ENCODE results near the gene EPHA7. TPM values are rescaled to one million over a fixed set of nuclear protein-coding genes. Genes with fewer than 3 reads are reported as not detected.

Gene EPHA7
- total RNA-seq, 1 donor from 2014 or later: 0.40 TPM

GRCh38 chr6:93294879-93295278, 124.5 kb downstream of the EPHA7 start:
- TF ChIP-seq, protein P1, sequence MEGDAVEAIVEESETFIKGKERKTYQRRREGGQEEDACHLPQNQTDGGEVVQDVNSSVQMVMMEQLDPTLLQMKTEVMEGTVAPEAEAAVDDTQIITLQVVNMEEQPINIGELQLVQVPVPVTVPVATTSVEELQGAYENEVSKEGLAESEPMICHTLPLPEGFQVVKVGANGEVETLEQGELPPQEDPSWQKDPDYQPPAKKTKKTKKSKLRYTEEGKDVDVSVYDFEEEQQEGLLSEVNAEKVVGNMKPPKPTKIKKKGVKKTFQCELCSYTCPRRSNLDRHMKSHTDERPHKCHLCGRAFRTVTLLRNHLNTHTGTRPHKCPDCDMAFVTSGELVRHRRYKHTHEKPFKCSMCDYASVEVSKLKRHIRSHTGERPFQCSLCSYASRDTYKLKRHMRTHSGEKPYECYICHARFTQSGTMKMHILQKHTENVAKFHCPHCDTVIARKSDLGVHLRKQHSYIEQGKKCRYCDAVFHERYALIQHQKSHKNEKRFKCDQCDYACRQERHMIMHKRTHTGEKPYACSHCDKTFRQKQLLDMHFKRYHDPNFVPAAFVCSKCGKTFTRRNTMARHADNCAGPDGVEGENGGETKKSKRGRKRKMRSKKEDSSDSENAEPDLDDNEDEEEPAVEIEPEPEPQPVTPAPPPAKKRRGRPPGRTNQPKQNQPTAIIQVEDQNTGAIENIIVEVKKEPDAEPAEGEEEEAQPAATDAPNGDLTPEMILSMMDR (conservative IDR thresholded peaks at IDR 0.05; ENCODE audit: low read depth, low read length): no peak
- DNase-seq (ENCODE audit: low read depth): no peak
- H3K4me3 ChIP-seq (ENCODE audit: low read depth, low read length): no peak overlapping the region

DNA sequence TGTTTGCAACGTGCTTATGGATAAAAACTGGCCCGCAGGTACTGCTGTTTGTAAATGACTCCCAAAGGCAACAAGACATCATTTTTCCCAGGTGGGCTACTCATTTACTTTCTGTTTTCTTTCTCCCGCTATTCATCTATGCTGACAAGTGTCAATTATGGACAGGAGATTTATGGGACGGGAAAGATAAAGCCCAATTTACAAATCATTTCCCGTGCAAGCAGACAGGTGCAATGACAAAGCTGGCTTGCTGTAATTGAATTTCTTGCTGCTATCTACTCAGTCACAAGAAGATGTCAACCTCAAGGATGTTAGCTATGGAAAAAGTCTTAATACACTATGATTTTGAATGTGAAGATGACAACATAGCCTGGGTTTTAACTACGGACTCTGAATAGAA, 125.5 kb downstream of the EPHA7 start:
- H3K4me3 ChIP-seq (ENCODE audit: low read depth, low read length): no peak overlapping the region
- TF ChIP-seq, protein P1 (conservative IDR thresholded peaks at IDR 0.05; ENCODE audit: low read depth, low read length): no peak
- no peak for DNase-seq (ENCODE audit: low read depth)

DNA sequence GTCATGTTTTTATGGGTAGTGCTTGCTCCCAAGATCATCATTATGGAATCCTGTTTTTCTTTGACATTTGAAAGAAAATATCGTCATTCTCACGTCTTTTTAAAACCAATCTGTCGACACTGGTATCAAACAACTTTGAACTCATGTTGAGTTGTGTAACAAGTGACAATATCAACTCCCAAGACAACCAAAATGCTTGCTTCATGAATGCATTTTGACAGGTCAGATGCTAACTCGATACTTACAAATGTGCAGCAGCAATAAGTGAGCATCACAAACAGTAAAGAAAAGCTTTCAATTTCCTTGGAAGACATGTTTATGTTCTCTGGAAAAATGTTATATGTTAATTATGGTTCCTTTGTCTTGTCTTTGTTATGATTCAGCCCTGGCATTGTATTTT, 125.9 kb downstream of the EPHA7 start:
- TF ChIP-seq, protein P1 (conservative IDR thresholded peaks at IDR 0.05; ENCODE audit: low read depth, low read length): no peak
- H3K4me3 ChIP-seq (ENCODE audit: low read depth, low read length): no peak overlapping the region
- no peak for DNase-seq (ENCODE audit: low read depth)

DNA sequence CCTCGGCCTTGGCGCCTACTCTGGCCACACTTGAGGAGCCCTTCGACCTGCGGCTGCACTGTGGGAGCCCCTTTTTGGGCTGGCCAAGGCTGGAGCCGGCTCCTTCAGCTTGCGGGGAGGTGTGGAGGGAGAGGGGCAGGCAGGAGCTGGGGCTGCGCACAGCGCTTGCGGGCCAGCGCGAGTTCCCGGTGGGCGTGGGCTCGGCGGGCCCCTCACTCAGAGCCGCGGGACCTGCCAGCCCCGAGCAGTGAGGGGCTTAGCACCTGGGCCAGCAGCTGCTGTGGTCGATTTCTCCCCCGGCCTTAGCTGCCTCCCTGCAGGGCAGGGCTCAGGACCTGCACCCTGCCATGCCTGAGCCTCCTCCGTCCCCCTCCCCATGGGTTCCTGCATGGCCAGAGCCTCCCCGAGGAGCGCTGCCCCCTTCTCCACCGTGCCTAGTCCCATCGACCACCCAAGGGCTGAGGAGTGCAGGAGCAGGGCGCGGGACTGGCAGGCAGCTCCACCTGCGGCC, 136.8 kb downstream of the EPHA7 start:
- H3K4me3 ChIP-seq (ENCODE audit: low read depth, low read length): no peak overlapping the region
- TF ChIP-seq, protein P1 (conservative IDR thresholded peaks at IDR 0.05; ENCODE audit: low read depth, low read length): no peak
- DNase-seq (ENCODE audit: low read depth): no peak

DNA sequence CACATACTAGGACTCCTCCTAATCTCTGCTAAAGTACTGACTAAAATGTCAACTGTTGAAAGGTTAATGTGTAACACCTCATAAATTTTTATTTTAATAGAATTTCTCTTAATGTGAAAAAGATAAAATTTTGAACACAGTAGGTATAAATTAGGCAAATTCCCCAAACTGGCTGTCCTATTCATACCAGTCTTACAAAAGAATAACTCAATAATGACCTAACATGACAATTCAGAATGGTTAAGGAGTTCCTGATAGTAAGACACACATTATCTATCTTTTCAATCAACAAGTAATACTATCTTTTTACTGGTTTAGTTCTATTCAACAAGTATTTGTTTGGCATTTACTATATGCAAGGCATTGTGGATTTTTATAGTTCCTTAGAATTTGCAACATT, 141.1 kb downstream of the EPHA7 start:
- TF ChIP-seq, protein P1 (conservative IDR thresholded peaks at IDR 0.05; ENCODE audit: low read depth, low read length): no peak
- no peak overlapping the region for H3K4me3 ChIP-seq (ENCODE audit: low read depth, low read length)
- no peak for DNase-seq (ENCODE audit: low read depth)

DNA sequence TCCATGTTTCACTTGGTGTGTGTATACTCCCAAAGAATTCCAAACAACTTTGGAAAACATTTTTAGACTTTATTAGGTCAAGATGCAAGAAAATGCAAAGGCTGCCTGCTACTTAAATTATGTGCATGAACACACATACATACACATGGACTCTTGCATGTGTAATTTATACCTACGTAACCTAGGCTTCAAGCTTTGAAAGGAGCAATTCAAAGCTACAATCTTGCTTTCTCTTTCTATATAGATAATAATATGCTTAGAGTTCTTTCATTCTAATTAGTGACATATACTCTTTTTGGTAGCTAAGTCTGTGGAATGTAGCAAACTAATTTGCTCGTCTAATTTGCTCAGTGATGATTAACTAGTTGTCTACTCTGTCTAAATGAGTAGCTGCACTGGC, 146.5 kb downstream of the EPHA7 start:
- no peak overlapping the region for H3K4me3 ChIP-seq (ENCODE audit: low read depth, low read length)
- TF ChIP-seq, protein P1 (conservative IDR thresholded peaks at IDR 0.05; ENCODE audit: low read depth, low read length): no peak
- no peak for DNase-seq (ENCODE audit: low read depth)

DNA sequence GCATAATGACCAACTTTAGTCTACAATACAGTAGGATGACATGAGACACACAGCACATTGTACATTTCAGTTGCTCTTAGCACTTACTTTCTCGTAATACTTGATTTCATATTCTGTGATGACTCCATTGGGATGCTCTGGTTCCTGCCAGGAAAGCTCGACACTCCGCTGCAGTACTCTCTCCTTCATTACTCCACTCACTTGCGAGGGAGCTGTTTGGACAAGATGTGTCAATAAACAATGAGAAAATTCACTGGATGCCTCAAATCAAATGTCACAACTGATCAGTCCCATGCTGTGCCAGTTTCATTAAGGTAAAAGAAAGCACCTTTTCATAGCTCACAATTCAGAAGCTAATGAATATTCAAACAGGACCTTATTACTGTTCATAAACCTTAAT, 147.1 kb downstream of the EPHA7 start:
- no peak for DNase-seq (ENCODE audit: low read depth)
- H3K4me3 ChIP-seq (ENCODE audit: low read depth, low read length): no peak overlapping the region
- TF ChIP-seq, protein P1 (conservative IDR thresholded peaks at IDR 0.05; ENCODE audit: low read depth, low read length): no peak
